NCI-H748 (cell line): ENCODE measurements around the gene FARP2.
A peak's percentile ranks its signal among the peaks of the same experiment; 100 is the strongest.
"Not testable (repeated sequence)": the region's sequence is repeated elsewhere in the genome, so short reads cannot be mapped to it uniquely, and the experiment has no call there.

ENCODE experiments used
- DNase-seq: peaks from one replicate; lab custom pipeline; 2025; ENCODE audit not compliant: unreplicated experiment; lab: John Stamatoyannopoulos, UW

Gene FARP2

DNA sequence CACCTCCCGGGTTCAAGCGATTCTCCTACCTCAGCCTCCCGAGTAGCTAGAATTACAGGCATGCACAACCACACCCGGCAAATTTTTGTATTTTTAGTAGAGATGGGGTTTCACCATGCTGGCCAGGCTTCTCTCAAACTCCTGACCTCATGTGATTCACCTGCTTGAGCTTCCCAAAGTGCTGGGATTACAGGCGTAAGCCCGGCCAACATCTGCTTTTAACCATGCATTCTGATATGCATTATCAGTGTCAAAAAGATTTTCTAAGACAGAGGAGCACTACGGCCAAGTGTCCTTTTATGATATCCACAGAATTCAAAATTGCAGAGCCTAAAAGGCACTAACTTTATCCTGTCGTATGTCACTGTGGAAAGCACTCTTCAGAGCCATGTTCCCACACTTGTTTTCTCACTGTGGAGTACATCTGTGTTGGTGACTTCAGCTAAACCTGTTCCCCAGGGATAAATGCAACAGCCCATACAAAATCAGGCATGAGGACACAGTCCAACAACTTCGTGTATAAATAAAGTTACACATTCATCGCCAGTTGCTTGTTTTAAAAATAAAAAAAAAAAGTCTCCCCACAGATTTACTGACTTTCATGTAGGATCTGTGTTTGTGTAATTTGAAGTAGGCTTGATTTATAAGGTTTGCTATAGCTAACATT, 95.9 kb downstream of the FARP2 start:
- DNase-seq = no peak

DNA sequence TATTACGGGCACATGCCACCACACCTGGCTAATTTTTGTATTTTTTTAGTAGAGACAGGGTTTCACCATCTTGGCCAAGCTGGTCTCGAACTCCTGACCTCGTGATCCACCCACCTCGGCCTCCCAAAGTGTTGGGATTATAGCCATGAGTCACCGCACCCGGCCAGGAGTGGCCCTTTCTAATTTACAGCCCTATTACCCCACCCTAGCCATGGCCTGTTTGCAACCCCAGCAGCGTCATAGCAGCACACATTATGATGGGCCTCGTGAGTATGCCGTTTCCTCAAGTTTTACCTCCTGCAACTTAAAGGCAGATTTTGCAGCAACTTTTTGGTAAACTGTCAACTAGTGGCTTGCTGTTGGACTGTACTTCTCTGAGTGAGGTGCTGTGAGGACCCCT, 97.8 kb downstream of the FARP2 start:
- DNase-seq = not testable (repeated sequence)

DNA sequence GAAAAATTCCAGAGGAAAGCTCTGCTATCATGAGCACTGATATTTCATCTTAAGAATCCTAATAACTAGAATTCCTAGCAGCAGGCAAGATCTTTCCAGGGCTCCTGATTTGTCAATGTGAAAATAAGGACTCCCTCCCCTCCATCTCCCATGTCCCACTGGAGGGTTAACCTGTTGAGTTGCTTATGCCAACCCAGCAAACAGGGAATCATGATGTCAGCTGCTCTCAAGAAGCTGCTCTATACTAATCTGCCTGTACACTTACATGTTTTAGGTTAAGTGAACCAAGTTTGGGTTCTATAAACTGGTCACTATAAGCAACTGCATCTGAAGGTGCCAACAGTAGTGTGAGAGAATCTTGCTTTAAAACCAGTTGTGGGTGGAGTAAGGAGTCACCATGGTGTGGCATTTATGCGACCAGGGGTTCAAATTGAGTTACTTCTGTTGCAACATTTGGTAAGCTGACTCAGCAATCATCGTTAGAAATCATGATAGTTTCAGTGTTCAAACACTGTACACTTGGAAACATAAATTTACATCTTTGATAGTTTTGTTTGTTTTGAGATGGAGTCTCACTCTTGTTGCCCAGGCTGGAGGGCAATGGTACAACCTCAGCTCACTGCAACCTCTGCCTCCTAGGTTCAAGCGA, 98.9 kb downstream of the FARP2 start:
- DNase-seq = no peak

DNA sequence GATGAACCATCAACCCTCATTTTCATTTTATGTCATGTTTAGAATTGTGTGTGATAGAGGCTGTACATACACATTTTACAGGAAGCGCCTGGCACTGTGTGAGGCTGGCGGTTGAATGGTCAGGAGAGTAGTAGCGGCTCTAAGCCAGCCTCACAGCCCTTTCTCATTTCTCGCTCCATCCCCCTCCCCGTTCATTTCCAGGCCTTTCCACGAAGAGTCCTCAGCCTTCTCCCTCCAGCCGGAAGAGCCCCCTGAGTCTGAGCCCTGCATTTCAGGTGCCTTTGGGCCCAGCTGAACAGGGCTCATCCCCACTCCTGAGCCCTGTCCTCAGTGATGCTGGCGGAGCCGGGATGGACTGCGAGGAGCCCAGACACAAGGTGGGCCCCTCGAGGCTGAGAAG, 100.5 kb downstream of the FARP2 start:
- no peak for DNase-seq

DNA sequence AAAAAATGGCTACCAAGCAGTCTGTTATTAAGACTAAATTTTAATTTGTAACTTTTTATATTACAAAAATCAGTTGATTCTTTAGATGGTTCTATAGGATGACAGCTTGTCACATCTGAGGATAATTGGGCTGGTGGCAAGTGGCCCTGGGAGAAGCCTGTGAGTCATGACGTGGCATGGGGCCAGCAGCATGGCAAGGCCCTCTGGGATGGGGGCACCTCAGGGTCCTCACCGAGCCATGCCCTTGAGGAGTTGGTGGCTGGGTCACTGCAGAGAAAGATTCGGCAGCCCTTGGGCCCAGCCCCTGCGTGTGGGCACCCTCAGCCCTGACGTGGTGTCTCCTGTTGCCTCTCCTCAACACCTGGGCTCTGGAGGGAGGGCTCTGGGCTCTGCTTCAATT, 102.6 kb downstream of the FARP2 start:
- no peak for DNase-seq

DNA sequence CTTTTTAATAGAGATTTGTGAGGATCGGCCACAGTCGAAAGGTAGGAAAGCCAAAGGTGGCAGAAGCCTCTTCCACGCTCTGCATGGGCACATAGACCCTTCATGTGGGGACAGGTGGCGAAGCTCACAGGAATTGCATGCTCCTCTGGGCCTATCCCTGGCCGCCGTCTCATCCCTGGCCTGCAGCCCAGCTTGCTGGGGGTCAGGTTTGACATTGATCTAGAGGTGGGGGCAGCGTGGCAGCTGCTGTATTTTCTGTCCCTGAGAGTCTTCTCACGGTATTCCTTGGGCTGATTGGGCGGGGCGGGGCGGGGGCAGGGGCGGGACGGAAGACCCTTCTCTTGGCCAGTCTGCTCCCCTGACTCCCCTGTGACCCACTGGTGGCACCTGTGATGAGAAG, 103.4 kb downstream of the FARP2 start:
- no peak for DNase-seq

DNA sequence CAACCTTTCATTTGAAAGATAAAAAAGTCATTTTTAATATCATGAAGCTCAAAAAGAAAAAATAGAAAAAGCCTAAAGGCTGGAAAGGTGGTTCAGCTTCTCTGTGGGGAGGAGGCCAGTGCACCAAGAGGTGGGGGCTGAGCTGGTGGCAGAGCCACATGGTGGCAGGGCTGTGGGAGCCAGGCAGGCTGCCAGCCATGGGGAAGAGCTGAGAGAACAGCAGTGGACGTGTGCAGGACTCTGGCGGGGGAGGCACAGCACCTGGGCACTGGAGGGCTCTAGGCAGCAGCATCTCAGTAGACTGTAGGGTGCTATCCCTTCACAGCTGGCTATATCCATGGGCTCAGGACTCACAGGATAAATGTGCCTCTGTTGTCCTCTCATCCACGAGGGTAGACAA, 104.5 kb downstream of the FARP2 start:
- no peak for DNase-seq

DNA sequence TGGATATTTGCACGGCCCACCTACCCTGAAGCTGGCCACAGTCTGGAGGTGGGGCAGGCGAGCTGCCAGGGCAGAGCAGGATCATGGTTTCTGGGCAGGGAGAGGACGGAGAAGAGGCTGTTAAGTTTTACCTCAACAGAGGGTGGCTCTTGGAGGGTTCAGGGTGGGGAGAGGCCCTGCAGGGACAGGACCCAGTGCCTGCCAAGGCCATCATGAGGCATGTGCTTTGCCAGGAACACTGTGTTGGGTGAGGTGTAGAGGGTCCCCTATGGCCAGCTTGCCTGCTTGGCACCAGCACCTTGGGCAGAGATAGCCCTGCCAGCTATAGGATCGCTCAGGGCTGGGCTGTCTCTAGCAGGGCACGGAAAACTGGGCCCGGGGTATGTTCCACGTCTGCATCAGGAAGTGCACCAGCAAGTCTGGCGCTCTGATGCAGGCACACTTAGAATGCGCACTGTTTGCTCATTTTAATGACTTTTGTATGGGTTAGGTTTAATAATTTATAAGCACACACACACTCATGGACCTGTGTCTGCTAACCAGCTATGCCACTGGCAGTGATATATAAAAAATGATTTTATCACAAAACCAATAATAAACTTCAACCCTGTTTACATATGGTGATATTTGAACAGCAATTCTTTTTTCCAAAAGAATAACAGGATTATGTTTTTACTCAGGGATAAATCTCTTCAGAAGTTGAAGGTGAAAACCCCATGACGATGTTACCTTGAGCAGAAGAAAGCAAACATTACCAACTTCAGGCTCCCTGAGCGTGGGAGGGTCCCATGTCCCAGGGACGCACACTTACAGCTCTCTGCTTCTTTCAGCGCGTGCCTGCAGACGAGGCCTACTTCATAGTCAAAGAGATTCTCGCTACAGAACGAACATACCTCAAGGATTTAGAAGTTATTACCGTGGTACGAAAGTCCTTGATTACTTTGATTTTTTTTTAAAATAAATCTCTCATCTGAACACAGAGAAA, 105.9 kb downstream of the FARP2 start:
- DNase-seq = peak; percentile 8

DNA sequence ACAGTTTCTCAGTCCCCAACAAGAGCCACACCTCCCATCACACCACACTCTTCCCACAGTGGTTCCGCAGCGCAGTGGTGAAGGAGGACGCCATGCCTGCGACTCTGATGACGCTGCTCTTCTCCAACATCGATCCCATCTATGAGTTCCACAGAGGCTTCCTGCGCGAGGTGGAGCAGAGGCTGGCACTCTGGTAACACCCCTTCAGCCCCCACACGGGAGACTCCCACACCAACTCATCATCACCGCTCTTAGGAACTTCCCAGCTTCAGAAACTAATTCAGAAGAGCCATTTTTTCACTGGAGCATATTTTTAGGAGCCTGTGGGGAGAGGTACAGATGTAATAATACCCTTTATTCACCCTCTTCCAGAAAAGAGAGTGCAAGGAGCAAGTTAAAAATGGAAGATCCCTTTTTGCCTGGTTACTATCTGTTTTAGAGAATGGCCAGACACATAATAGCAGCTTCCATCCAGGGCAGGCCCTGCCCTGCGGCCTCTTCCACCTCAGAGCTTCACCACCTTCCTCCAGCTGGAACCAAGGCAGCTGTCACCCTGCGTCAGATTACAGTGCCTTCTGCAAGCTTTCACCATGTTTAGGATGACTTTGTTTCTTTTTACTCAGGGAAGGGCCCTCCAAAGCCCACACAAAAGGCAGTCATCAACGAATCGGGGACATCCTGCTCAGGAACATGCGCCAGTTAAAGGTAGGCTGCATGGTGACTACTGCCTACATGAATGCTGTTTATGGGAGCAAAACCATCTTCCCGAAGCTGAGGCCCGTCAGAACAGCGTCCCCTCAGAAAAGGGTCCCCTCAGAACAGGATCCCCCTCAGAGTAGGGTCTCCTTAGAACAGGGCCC, 107.4 kb downstream of the FARP2 start:
- no peak for DNase-seq

DNA sequence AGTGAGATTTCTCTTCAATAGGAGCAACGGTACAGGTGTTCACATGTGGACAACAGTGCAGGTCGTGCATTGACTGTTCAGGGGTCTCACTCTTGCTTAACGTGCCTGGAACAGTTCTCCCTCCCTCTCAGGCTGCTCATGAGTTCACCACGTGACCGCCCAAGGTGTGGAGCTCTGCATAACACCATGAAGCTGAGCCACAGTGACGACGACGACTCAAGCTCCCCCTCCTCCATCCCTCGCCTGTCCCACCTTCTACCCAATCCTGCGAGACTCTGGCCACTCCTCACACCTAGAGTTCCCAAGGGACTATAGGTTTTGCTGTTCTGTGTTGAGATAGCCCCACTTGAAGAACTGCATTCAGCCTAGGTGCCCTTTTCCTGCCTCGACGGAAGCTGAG, 109.5 kb downstream of the FARP2 start:
- no peak for DNase-seq

DNA sequence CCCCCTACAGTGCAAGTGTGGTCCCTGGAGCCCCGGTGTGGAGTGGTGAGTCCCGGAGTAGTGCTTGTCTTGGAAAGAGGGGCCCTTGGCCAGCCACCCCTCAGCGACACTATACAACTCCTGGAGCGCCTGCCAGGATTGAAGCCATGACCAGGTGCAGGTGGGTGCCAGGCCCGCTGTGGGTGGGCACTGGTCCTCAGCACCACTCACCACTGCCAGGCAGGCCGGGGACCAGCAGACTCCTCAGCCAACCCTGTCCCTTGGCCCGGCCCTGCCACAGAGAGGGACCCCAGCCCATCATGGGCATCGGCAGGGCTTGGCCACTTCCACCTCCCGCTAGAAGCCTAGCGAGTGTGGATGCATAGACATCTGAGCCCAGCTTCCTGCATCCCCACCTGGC, 110.1 kb downstream of the FARP2 start:
- no peak for DNase-seq

DNA sequence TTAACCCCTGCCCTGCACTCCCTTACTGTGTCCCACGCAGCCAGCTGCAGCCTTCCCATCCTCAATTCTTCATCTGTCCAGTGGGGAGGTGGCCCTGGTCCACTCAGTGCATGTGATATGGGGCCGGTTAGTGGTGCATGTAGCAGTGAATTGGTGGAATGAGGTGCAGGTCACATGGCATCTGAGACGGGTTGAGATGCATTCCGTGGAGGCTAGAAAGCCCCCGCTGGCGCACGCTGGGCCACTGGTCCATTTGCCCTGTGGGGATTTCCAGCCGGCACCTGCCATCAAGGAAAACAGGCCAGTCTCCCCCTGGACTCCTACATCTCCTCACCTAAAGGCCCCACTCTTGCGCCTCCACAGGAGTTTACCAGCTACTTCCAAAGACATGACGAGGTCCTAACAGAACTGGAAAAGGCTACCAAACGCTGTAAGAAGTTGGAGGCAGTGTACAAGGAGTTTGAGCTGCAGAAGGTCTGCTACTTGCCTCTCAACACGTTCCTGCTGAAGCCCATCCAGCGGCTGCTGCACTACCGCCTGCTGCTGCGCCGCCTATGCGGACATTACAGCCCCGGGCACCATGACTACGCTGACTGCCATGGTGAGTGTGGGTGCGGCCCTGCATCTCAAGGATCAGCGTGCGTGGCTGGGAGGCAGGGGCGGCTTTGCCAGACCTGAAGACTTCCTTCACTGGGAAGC, 111.8 kb downstream of the FARP2 start:
- DNase-seq = no peak

DNA sequence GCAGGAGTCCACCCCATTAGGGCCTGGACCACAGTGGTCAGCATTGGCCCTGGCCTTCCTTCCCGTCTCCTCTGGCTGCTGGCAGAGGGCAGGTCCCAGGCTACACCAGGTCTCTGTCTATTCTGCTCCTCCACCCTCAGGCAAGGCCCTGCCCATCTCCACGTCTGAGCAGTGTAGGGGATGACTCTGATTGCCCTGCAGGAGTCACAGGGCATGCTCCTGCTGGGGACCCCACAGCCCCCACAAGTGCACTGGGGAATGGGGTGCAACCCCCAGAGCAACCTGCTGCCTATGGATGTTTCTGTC, 112.3 kb downstream of the FARP2 start:
- no peak for DNase-seq

DNA sequence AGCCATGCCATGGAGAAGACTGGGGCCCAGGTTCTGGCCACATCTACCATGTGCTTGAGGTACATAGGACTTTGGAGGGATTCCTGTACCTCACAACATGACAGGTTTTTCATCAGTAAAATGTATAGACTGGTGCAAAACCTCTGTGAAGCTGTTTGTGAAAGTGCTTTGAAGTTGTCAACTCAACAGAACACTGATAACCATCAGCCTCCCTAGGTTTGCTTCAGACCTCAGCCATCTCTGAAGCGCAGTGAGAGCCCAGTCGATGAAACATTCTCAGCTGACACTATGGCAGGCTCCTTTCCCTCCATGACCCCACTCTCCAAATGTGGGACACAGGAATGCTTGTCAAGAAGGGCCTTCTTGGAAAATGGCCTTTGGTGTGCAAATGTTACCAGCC, 113.7 kb downstream of the FARP2 start:
- DNase-seq = no peak

DNA sequence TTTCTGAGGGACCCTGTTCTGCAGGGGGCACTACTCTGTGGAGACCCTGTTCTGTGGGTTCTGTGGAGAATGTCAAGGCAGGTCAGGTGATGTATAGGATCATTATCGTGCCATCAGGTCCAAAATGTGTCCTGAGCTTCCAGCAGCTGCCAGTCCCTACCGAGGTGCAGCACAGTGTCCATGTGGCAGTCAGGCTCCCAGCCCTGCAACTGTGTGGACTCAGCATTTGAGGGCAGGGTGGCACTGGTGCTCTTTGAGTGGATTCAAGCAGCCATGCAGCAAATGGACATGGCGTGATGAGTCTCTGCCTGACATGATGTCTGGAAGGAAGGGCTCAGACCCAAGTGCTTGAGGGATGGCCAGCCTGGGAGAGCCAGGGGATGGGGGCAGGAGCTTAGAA, 117.3 kb downstream of the FARP2 start:
- no peak for DNase-seq

DNA sequence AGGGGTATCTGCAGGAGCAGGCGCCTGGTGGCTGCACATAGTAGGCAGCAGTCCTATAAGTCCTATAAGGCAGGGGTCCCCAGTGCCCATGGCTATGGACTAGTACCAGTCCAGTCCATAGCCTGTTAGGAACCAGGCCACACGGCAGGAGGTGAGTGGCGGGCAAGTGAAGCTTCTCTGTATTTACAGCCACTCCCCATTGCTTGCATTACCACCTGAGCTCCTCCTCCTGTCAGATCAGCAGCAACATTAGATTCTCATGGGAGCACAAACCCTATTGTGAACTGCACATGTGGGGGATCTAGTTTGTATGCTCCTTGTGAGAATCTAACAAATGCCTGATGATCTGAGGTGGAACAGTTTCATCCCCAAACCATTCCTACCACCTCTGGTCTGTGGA, 119.2 kb downstream of the FARP2 start:
- no peak for DNase-seq

DNA sequence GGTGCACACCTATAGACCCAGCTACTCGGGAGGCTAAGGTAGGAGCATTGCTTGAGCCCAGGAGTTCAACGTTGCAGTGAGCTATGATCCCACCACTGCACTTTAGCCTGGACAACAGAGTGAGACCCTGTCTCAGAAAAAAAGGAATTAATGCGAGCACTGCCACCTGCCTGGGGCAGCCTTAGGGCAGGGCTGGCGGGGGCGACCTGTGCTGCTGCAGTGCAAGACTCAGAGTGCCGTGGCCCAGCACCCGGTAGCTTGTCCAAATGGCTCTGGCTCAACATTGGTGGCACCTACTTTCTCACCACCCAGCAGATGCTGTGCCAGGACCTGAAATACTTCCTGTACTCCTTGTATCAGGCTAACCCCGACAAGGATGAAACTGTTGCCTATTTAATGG, 122.1 kb downstream of the FARP2 start:
- DNase-seq = no peak

DNA sequence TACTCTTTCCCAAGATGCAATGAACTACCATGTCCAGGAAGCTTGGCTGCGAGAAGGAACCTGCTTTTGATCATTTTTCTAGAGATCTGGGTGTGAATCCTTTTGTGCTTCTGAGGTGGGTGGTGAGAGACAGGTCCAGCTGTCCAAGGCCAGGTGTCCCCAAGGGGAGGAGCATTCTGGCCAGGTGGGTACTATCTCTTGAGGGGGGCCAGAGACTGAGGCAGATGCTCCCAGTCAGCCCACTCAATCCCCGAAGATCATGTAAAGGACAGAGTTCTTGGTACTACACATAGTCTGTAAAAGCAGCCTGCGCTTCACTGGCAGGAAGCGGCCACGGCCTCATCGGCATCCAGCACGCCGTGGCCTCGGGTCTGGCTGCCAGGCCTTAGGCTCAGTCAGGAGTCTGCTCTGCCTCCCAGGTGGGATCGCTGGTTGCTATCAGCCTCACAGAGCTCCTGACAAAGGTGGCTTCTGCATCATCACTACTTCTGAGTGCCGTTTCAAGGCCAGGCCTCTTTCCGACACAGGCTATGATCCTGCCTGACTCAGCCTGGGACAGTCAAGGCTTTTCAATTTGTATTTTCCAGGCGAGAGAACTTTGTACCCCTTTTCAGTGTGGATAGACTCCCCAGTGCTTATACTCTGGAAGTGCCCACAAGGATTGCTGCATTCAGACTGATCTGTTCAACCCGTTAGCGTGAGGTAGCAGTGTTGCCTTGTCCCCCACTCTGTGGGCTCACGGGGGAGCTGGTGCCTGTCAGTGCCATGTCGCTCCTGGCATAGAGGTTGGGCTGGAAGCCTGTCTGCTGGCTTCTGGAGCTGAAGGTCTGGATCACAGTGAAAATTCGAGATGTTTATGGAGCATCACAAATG, 123.2 kb downstream of the FARP2 start:
- no peak for DNase-seq

DNA sequence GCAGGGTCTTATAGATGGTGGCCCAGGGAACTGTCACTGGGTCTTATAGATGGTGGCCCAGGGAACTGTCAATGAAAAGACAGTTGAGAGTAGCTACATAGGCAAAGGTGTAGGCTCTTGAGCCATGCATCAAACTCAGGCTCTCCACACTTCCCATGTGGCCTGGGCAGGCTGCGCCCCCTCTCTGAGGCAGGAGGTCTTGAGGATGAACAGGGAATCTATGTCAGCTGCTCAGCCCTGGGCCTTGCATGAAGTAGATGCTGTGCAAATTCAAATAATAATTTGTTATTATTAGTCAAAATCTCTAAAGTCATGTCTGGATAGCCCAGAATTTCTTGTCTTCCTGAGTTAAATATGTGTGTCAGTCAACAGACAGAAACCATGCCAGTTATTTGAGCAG, 125.6 kb downstream of the FARP2 start:
- DNase-seq = no peak
